GM12878 (cell line): ENCODE measurements around the gene DOCK1. TPM values are rescaled to one million over a fixed set of nuclear protein-coding genes. Genes with fewer than 3 reads are reported as not detected.

Source experiments
- ATAC-seq: fragments of 200-7000 bp; cut with Tn5 transposase; 3 replicates; pipeline ENCODE4 v1.9.1; 2020; ENCODE audit warnings: mild to moderate bottlenecking, moderate library complexity
- BruUV-seq: library from RNA; stranded (reverse); fragments of 400-500 nt; replicated peaks from 2 replicates; lab custom pipeline; 2021; lab: Mats Ljungman, UMichigan
- CTCF ChIA-PET: fragments of 300-600 bp; sonication (Branson Sonifier 250); formaldehyde crosslinking; extraction: SDS; loops from one replicate; lab custom pipeline; 2021; ENCODE audit warnings: inconsistent platforms; lab: Yijun Ruan, JAX
- POLR2A ChIA-PET: fragments of 350-600 bp; formaldehyde crosslinking; extraction: SDS; loops from one replicate; lab custom pipeline; 2021; ENCODE audit warnings: inconsistent platforms; lab: Charles Lee
- RAD21 ChIA-PET: fragments of 300-600 bp; sonication (Branson Sonifier 250); formaldehyde crosslinking; loops from one replicate; lab custom pipeline; 2023; ENCODE audit warnings: antibody characterized with exemption; ENCODE audit not compliant: unreplicated experiment; lab: Charles Lee
- SMC1A ChIA-PET: fragments of 300-600 bp; sonication (Branson Sonifier 250); formaldehyde crosslinking; loops from one replicate; lab custom pipeline; 2023; ENCODE audit not compliant: unreplicated experiment, uncharacterized antibody; lab: Charles Lee
- DNase-seq: peaks from one replicate; pipeline ENCODE4 v3.0.0-alpha.2; 2011; ENCODE audit warnings: low read depth, low spot score
- FAIRE-seq: peaks from 3 replicates; lab custom pipeline; 2011; peaks lifted over from hg19 to GRCh38; lab: Jason Lieb, UNC
- H2AFZ ChIP-seq: 2 replicates; pipeline ENCODE4 v1.6.0; 2011; ENCODE audit warnings: low read depth, low read length, control low read depth; ENCODE audit not compliant: control insufficient read depth
- H3K27ac ChIP-seq: 2 replicates; pipeline ENCODE4 v1.5.1; 2011; ENCODE audit warnings: control low read depth; ENCODE audit not compliant: control insufficient read depth, insufficient read depth
- H3K27me3 ChIP-seq, 2 experiments: replicated peaks in 1 of 2; 2 replicates each; pipeline versions ENCODE4 v1.6.0 to v1.6.1; 2011; ENCODE audit warnings: low read length in 1 of 2; ENCODE audit not compliant: control insufficient read depth in 2 of 2, insufficient read depth in 2 of 2
- H3K36me3 ChIP-seq, 2 experiments: 2 replicates each; pipeline ENCODE4 v1.5.1; 2011; ENCODE audit warnings: low read length in 1 of 2; ENCODE audit not compliant: control insufficient read depth in 2 of 2, insufficient read depth in 2 of 2
- H3K4me1 ChIP-seq: 2 replicates; pipeline ENCODE4 v1.6.1; 2011; ENCODE audit warnings: mild to moderate bottlenecking, low read length, moderate library complexity, mixed read lengths; ENCODE audit not compliant: control insufficient read depth, insufficient read depth
- H3K4me2 ChIP-seq: 2 replicates; pipeline ENCODE4 v1.6.0; 2011; ENCODE audit warnings: control low read depth; ENCODE audit not compliant: control insufficient read depth, insufficient read depth
- H3K4me3 ChIP-seq: fragments of 200-600 bp; sonication (generic); 2 replicates; pipeline ENCODE4 v1.5.1; 2016
- H3K79me2 ChIP-seq: 2 replicates; pipeline ENCODE4 v1.6.0; 2011; ENCODE audit warnings: low read length; ENCODE audit not compliant: control insufficient read depth, insufficient read depth
- H3K9ac ChIP-seq: 2 replicates; pipeline ENCODE4 v1.8.0; 2011; ENCODE audit warnings: low read length, control low read depth, mixed read lengths; ENCODE audit not compliant: control insufficient read depth, insufficient read depth
- H3K9me3 ChIP-seq: replicated peaks from 3 replicates; pipeline ENCODE4 v1.5.1; 2011; ENCODE audit warnings: mild to moderate bottlenecking, low read length; ENCODE audit not compliant: control insufficient read depth, insufficient read depth
- H4K20me1 ChIP-seq: 2 replicates; pipeline ENCODE4 v1.6.0; 2011; ENCODE audit not compliant: control insufficient read depth, insufficient read depth
- BCL11A ChIP-seq: IDR thresholded peaks from 2 replicates; pipeline ENCODE4 v1.6.1; 2011; ENCODE audit warnings: low read depth, low read length
- BCLAF1 ChIP-seq: fragments of 450-650 bp; IDR thresholded peaks from 2 replicates; pipeline ENCODE4 v1.6.1; 2017; ENCODE audit warnings: antibody characterized with exemption, mild to moderate bottlenecking, moderate library complexity
- DPF2 ChIP-seq: fragments of 450-650 bp; IDR thresholded peaks from 2 replicates; pipeline ENCODE4 v1.6.1; 2017; ENCODE audit warnings: mild to moderate bottlenecking
- E2F8 ChIP-seq: fragments of 450-650 bp; IDR thresholded peaks from 2 replicates; pipeline ENCODE4 v1.6.1; 2018; ENCODE audit warnings: mild to moderate bottlenecking, low read depth, moderate library complexity; ENCODE audit not compliant: partially characterized antibody
- ETV6 ChIP-seq, 2 experiments: fragments of 450-650 bp in 1 of 2; IDR thresholded peaks in 1 of 2; conservative IDR thresholded peaks in 1 of 2; 2 replicates each; pipeline ENCODE4 v1.6.1; 2014; ENCODE audit warnings: antibody characterized with exemption in 1 of 2, borderline replicate concordance in 1 of 2, low read depth in 1 of 2, mild to moderate bottlenecking in 1 of 2, moderate library complexity in 1 of 2
- JUND ChIP-seq: IDR thresholded peaks from 2 replicates; pipeline ENCODE4 v1.6.1; 2012; ENCODE audit warnings: low read depth, mild to moderate bottlenecking, low read length, improper control_type of control experiment, moderate library complexity
- MAX ChIP-seq: IDR thresholded peaks from 2 replicates; pipeline ENCODE4 v1.6.1; 2012; ENCODE audit warnings: low read depth, low read length, improper control_type of control experiment
- NR2C2 ChIP-seq: IDR thresholded peaks from 2 replicates; pipeline ENCODE4 v1.6.1; 2011; ENCODE audit warnings: borderline replicate concordance, low read depth; ENCODE audit not compliant: control insufficient read depth, insufficient read length
- POLR2A ChIP-seq: IDR thresholded peaks from 2 replicates; pipeline ENCODE4 v1.6.1; 2011; ENCODE audit warnings: low read depth, mild to moderate bottlenecking, low read length
- SIX5 ChIP-seq: IDR thresholded peaks from 2 replicates; pipeline ENCODE4 v1.6.1; 2011; ENCODE audit warnings: mild to moderate bottlenecking, low read depth, low read length, moderate library complexity; ENCODE audit not compliant: severe bottlenecking
- SMAD5 ChIP-seq: IDR thresholded peaks from 2 replicates; pipeline ENCODE4 v1.6.1; 2016; ENCODE audit warnings: antibody characterized with exemption, low read depth
- SMARCA5 ChIP-seq: fragments of 450-650 bp; IDR thresholded peaks from 2 replicates; pipeline ENCODE4 v1.6.1; 2017; ENCODE audit warnings: mild to moderate bottlenecking
- TBL1XR1 ChIP-seq: IDR thresholded peaks from 2 replicates; pipeline ENCODE4 v1.6.1; 2012; ENCODE audit warnings: low read depth, low read length, improper control_type of control experiment
- TCF3 ChIP-seq: IDR thresholded peaks from 2 replicates; pipeline ENCODE4 v1.6.1; 2012; ENCODE audit warnings: low read depth, mild to moderate bottlenecking, low read length, borderline replicate concordance; ENCODE audit not compliant: insufficient read depth
- USF2 ChIP-seq: IDR thresholded peaks from 2 replicates; pipeline ENCODE4 v1.6.1; 2011; ENCODE audit warnings: low read depth, low read length, improper control_type of control experiment, borderline replicate concordance
- WRNIP1 ChIP-seq: IDR thresholded peaks from 2 replicates; pipeline ENCODE4 v1.6.1; 2011; ENCODE audit warnings: low read depth, low read length, improper control_type of control experiment, borderline replicate concordance
- ZBED1 ChIP-seq: IDR thresholded peaks from 2 replicates; pipeline ENCODE4 v1.6.1; 2016; ENCODE audit warnings: borderline replicate concordance
- ZNF384 ChIP-seq: IDR thresholded peaks from 2 replicates; pipeline ENCODE4 v1.6.1; 2012; ENCODE audit warnings: low read depth, mild to moderate bottlenecking, low read length, improper control_type of control experiment, borderline replicate concordance
- WGBS: methylation state at CpG from one replicate; pipeline ENCODE4 v1.1.6; 2016; ENCODE audit warnings: low lambda C conversion rate; ENCODE audit not compliant: insufficient replicate concordance, insufficient coverage; ENCODE audit errors: missing lambda C conversion rate; 5-methylcytosine and 5-hydroxymethylcytosine counted together
- in situ Hi-C: fragments of 300-500 bp; cut with MboI; formaldehyde crosslinking; loops from 9 replicates; pipeline ENCODE4 v1.14.3; 2018; ENCODE audit warnings: mixed read lengths
- intact Hi-C: fragments of 100-400 bp; cut with micrococcal nuclease; formaldehyde crosslinking; loops from one replicate; pipeline ENCODE4 v1.14.2; 2022; ENCODE audit not compliant: unreplicated experiment
- polyA plus RNA-seq, 11 experiments: library from polyadenylated mRNA; depleted of rRNA in 4 of 11; unstranded in 6 of 11; stranded (reverse) in 5 of 11; fragments of >200 nt; fragmentation: Nextera tagmentation in 4 of 11; fragmentation: Illumina TruSeq in 1 of 11; extraction: Ambion mirVana in 4 of 11; extraction: Trizol in 1 of 11; gene quantifications; 1 replicate in 1 of 11; 2 replicates in 10 of 11; pipeline versions ENCODE4 v1.2.1 to v1.2.3, GENCODE V29; 2011 to 2016; ENCODE audit warnings: inconsistent platforms in 2 of 11, missing spikeins in 2 of 11, low read depth in 1 of 11
- total RNA-seq, 4 experiments: library from RNA; depleted of rRNA in 3 of 4; stranded (reverse); fragments of >200 nt in 3 of 4; fragmentation: Illumina TruSeq in 1 of 4; extraction: Trizol in 1 of 4; gene quantifications; 2 replicates each; pipeline versions ENCODE4 v1.2.1 to v1.2.3, GENCODE V29; 2013 to 2021

Gene DOCK1
- total and polyA plus RNA-seq, 10 of the 15 experiments (the other 5 are each of a cell fraction or from before 2014, with no cell fraction given) = 0.05 to 0.18 TPM; not detected in 8

GRCh38 chr10:127218658-127219057, 313.4 kb downstream of the DOCK1 start:
- no peaks in the 10 kb centered on the region for H3K4me1 ChIP-seq
- no peak for DNase-seq
- no peak overlapping the region for H3K27ac ChIP-seq
- no peaks in the 10 kb centered on the region for H3K9me3 ChIP-seq
- no peak for ATAC-seq
- intact Hi-C loops (no loop called here), in situ Hi-C loops (no loop called here)
- POLR2A ChIA-PET = no interaction called here
- no TSS peak for BruUV-seq
- SMC1A ChIA-PET = no interaction called here
- no peaks in the 10 kb centered on the region for H4K20me1 ChIP-seq
- CTCF ChIA-PET = no interaction called here
- TF ChIP-seq ZNF384 (no peak), BCL11A (no peak), E2F8 (no peak), POLR2A (no peak), NR2C2 (no peak), TBL1XR1 (no peak), WRNIP1 (no peak), ZBED1 (no peak), DPF2 (no peak), SMARCA5 (no peak), JUND (no peak), SMAD5 (no peak), BCLAF1 (no peak), SIX5 (no peak), ETV6 (conservative IDR thresholded peaks at IDR 0.05 in 1 of 2, IDR thresholded peaks at IDR 0.05 in 1 of 2; ENCODE audit: borderline replicate concordance in 1 of 2, low read depth in 1 of 2) (no peak), MAX (no peak), TCF3 (no peak), USF2 (no peak)
- TF ChIP-seq, all 136 proteins: peak for 0
- H3K79me2 ChIP-seq = no peaks in the 10 kb centered on the region
- H2AFZ ChIP-seq = no peak overlapping the region
- no peak for FAIRE-seq
- WGBS = 2% methylated on average over 3 of the region's 3 CpGs
- no peaks in the 10 kb centered on the region for H3K36me3 ChIP-seq
- no peak overlapping the region for H3K9ac ChIP-seq
- no peaks in the 10 kb centered on the region for H3K27me3 ChIP-seq
- H3K4me3 ChIP-seq = no peak overlapping the region
- RAD21 ChIA-PET = no interaction called here
- H3K4me2 ChIP-seq = no peak overlapping the region
